ENCODE data around the gene STKLD1. TPM values are rescaled to one million over a fixed set of nuclear protein-coding genes. Genes with fewer than 3 reads are reported as not detected.

Gene STKLD1
- total and polyA plus RNA-seq, 9 of the 15 experiments (the other 6 are each of a cell fraction or from before 2014, with no cell fraction given) = 0.10 to 0.65 (median 0.33) TPM; not detected in 2

GRCh38 chr9:133356391-133357091, 19.6 kb upstream of the STKLD1 start, which contains the start of the genes SURF1 and SURF2 (continued):
- TF ChIP-seq, protein P1, sequence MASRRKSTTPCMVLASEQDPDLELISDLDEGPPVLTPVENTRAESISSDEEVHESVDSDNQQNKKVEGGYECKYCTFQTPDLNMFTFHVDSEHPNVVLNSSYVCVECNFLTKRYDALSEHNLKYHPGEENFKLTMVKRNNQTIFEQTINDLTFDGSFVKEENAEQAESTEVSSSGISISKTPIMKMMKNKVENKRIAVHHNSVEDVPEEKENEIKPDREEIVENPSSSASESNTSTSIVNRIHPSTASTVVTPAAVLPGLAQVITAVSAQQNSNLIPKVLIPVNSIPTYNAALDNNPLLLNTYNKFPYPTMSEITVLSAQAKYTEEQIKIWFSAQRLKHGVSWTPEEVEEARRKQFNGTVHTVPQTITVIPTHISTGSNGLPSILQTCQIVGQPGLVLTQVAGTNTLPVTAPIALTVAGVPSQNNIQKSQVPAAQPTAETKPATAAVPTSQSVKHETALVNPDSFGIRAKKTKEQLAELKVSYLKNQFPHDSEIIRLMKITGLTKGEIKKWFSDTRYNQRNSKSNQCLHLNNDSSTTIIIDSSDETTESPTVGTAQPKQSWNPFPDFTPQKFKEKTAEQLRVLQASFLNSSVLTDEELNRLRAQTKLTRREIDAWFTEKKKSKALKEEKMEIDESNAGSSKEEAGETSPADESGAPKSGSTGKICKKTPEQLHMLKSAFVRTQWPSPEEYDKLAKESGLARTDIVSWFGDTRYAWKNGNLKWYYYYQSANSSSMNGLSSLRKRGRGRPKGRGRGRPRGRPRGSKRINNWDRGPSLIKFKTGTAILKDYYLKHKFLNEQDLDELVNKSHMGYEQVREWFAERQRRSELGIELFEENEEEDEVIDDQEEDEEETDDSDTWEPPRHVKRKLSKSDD (conservative IDR thresholded peaks at IDR 0.05; ENCODE audit: low read length) = no peak
- TF ChIP-seq ZNF436 (CRISPR knock-in tag; IDR thresholded peaks at IDR 0.05) (no peak), ZNF75A (CRISPR knock-in tag; IDR thresholded peaks at IDR 0.05) (no peak), SMARCA5 (IDR thresholded peaks at IDR 0.05) (no peak), PHF20 (IDR thresholded peaks at IDR 0.05; ENCODE audit: partially characterized antibody) (peak; percentile 77), NCOR1 (IDR thresholded peaks at IDR 0.05) (0 out of 2 replicates have a peak, but pooled peaks have one; percentile 24), SMAD4 (CRISPR knock-in tag; conservative IDR thresholded peaks at IDR 0.05) (no peak), GABPA (tag; conservative IDR thresholded peaks at IDR 0.05; ENCODE audit: low read depth) (peak; percentile 98), RBM14 (IDR thresholded peaks at IDR 0.05; ENCODE audit: borderline replicate concordance, insufficient read depth, low read depth, low read length) (no peak), PHTF2 (CRISPR knock-in tag; IDR thresholded peaks at IDR 0.05) (no peak), DNMT1 (IDR thresholded peaks at IDR 0.05) (no peak), CREB1 (IDR thresholded peaks at IDR 0.05) (peak; percentile 77), CREB1 (CRISPR knock-in tag; IDR thresholded peaks at IDR 0.05) (peak; percentile 76), KAT8 (IDR thresholded peaks at IDR 0.05; ENCODE audit: low read depth) (no peak), CREM (IDR thresholded peaks at IDR 0.05; ENCODE audit: low read depth) (peak; percentile 74), ZBTB49 (CRISPR knock-in tag; IDR thresholded peaks at IDR 0.05; ENCODE audit: borderline replicate concordance) (no peak), ZBTB5 (IDR thresholded peaks at IDR 0.05) (no peak), KLF13 (tag; IDR thresholded peaks at IDR 0.05; ENCODE audit: borderline replicate concordance, low read depth) (no peak)
- TF ChIP-seq, protein P2, sequence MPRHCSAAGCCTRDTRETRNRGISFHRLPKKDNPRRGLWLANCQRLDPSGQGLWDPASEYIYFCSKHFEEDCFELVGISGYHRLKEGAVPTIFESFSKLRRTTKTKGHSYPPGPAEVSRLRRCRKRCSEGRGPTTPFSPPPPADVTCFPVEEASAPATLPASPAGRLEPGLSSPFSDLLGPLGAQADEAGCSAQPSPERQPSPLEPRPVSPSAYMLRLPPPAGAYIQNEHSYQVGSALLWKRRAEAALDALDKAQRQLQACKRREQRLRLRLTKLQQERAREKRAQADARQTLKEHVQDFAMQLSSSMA (CRISPR knock-in tag; IDR thresholded peaks at IDR 0.05) = no peak
- TF ChIP-seq, protein P3, sequence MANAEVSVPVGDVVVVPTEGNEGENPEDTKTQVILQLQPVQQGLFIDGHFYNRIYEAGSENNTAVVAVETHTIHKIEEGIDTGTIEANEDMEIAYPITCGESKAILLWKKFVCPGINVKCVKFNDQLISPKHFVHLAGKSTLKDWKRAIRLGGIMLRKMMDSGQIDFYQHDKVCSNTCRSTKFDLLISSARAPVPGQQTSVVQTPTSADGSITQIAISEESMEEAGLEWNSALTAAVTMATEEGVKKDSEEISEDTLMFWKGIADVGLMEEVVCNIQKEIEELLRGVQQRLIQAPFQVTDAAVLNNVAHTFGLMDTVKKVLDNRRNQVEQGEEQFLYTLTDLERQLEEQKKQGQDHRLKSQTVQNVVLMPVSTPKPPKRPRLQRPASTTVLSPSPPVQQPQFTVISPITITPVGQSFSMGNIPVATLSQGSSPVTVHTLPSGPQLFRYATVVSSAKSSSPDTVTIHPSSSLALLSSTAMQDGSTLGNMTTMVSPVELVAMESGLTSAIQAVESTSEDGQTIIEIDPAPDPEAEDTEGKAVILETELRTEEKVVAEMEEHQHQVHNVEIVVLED (CRISPR knock-in tag; IDR thresholded peaks at IDR 0.05) = no peak

Data from K562 (cell line).